GM19455 (cell line): ENCODE measurements around the gene BLVRB.
"Not testable (repeated sequence)": the region's sequence is repeated elsewhere in the genome, so short reads cannot be mapped to it uniquely, and the experiment has no call there.

Source experiments
- ATAC-seq: cut with Tn5 transposase; IDR thresholded peaks from one replicate; pipeline ENCODE4 v1.9.1; 2021; ENCODE audit not compliant: unreplicated experiment

Gene BLVRB

DNA sequence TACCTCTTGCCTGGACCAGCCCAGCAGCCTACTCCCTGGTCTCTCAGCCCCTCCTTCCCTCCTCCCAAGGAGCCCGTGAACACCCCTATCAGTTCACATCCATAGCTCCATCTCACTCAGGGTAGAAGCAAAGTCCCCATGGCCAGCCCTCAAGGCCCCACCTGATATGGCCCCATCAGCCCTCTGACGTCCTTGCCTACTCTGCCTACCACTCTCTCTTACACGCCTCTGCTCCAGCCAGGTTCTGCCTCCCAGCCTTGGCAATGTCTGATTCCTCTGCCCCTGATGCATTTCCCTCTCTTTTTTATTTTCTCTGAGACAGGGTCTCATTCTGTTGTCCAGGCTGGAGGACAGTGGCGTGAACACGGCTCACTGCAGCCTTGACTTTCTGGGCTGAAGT is 13.5 kb downstream of the BLVRB start:
- ATAC-seq: no peak

DNA sequence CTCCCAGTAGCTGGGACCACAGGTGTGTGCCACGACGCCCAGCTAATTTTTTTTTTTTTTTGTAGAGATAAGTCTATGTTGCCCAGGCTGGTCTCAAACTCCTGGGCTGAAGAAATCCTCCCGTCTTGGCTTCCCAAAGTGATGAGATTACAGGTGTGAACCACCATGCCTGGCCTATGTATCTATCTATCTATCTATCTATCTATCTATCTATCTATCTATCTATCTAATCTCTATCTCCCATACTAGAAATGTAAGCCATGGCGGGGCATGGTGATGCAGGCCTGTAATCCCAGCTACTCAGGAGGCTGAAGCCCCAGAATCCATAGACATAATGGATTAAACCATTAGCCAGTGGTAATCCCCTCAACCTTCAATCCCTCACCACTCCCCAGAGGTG is 14.9 kb downstream of the BLVRB start:
- ATAC-seq: no peak

DNA sequence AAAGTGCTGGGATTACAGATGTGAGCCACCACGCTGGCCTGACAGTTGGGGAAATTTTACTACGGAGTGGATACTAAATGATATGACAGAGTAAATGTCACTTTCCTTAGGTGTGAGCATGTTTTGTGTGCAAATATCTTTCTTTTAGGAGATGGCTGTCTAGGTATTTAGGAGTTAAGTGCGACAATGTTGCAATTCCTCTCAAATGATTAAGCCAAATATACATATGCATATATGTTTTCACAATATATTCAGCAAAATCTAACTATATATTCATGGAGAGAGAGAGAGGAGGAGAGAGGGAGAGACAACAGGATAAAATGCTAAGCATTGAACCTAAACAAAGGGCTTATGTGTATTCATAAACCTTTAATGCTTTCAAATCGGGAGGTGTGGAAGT is 16.0 kb downstream of the BLVRB start:
- no peak for ATAC-seq

DNA sequence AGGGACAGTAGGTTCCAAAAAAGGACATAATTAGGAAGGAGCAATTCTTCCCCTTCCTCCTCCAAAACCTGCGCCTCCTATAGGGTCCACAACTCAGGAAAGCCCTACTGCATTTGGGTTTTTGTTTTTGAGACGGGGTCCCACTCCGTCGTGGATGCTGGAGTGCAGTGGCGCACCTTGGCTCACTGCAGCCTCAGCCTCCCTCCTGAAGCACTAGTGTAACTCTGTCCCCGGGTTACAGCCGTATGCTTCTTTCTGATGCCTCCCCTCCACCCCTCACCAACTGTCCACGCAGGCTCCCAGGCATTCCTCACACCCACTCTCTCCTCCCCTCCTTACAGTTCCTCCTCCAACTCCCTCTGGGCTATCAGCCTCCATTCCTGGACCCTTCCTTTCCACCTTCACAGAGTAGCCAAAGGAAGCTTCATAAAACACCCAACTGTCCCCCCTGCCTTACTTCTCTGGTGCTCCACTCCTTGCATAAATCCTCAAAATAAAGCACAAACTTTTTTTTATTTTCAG is 19.2 kb downstream of the BLVRB start:
- no peak for ATAC-seq

DNA sequence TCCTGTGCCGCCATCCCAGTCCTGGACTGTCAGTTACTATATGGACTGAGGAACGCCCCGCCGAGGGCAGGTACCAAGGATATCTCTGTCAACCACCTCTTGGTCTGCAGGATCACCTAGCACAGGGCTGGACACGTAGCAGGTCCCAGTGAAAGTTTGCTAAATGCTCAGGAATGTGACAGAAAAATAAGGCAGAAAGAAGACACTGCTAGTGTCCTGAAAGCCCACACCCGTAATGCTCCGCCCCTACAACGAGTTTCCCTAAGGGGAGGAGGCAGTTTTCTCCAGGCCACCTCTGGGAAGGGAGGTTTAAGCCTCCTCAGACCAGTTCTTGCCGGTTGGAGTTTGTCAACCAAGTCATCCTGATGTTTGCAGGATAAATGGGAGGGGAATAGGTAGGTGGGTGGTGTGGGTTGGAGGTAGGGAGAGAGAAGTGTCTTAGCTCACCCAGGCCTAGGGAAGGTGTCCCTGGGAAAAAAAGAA is 19.7 kb downstream of the BLVRB start:
- no peak for ATAC-seq

DNA sequence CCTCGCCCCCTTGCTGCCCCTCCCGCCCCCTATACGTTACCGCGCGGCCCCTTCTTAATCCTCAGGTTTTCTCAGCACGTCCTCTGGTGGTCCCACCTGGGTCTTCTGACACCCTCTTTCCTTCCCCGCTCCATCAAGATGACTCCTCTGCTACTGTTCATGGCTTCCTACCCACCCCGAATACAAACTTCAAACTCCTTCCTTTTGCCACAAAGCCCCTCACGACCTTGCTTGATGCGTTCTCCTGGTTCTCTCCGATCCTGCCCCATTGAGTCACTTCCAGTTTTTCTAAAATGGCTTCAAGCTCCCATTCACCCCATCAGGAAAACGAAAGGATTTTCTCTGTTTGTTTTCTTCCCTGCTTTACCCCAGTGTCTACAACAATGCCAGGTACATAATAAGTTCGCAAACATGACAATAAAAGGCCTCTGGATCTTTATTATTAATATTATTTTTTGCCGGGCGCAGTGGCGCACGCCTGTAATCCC is 20.7 kb downstream of the BLVRB start:
- no peak for ATAC-seq

DNA sequence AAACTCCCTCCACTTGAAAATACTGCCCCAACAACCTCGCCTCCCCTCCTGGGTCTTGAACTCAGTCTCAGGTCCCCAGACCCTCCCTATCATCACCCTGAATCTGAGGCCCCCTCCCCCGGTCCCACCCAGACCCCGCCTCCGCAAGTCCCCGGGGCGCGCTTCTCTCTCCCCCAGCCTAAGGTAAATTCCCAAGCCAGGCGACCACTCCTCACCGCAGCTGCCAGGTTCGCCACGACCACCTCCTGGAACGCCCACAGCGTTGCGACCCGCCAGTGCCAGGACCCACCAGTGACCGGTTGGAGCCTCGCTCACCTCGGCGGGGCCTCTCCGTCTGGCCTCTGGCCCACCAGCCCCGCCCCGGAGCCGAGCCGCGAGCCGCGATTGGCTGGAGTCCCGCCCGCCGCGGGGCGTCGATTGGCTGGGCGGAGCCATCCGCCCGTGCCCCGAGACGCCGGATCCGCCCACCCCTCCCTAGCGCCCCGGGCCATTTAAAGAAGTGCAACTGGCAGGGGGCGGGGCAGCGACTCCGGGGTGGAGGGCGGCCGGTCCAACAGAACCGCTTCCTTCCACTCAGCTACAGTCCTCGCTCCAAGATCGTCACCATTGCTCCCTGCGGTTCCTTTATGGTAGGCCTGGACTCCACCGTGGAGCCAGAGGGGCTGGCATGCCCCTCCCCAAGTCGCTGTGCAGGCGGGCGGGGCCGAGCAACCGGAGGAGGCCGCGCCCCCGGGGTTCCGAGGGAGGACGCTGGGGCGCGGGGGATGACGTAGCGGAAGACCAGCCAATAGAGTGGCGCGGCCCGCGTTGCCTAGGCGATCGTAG is 21.3 kb downstream of the BLVRB start, which contains the start of gene SERTAD3:
SERTAD3 (minus strand) TSS at position 336 of the 825 bp plus-strand sequence. CDS start 2,255 bp downstream, outside the sequence.
- peak; percentile 69 for ATAC-seq

DNA sequence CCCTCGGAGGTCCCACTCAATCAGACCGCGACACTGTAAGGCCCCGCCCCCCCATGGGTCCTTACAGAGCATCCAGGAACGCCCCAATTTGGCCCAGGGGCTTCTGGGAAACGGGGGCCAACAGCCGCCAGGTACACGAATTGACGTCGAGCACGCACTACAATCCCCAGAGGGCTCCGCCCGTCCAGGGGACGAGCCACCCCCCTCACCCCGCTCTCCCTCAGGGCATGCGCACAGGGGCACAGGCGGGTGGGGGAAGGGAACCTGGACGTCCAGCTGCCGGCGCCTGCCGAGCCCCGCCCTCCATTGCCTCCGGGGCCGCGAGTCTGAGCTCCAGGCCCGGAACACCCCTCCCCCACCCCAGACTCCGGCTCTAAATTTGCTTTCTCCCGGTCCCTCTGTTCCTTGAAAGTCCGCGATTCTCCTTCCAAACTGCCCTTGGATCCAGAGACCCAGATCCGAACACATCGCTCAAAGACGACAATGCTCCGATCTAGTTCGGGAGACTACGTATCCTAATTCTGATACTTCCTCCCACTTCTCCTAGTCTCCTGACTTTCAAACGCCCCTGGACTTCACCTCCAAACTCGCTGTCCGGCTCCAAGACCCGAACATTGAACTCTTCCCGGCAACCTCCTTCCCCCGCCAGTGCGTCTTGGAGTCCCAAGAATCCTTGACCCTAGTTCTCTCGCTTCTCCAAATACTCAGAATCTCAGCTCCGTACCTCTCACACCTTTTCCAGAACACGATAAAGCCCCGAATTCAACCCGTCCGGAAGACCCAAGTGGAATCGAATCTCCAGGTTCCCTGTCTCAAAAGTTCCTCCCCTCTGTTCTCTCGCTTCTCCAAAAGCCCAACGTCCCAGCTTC is 22.2 kb downstream of the BLVRB start:
- ATAC-seq: peak; percentile 74

DNA sequence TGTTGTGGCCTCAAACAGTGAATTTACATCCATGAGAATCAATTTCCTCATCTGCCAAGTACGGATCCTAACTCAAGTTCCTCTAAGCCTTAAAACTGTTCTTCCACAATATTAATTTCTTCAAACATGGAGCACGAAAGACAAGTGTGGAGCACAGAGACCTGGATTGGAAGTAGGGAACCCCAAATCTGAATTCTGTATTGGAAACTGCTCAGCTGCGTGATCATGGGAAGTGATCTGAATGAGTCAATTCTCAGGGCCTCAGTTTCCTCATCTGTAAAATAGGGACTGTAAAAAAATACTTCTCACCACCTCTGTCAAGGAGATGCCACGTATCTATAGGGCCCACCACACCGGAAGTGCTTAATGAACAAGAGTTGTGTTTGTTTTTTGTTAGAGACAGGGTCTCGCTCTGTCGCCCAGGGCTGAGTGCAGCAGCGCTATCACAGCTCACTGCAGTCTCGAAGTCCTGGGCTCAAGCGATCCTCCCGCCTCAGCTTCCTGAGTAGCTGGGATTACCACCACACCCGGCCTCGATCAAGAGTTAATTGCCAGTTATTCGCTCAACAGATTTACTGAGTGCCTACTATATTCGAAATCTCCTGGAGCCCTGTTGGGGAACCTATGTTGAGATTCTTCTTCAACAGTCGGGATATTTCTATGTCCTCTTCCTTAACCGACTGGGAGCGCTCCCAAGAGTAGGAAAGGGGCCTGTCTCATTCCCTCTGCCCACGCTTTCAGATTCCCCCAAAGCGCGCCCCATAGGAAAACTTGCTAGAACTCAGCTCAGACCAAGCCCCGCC is 23.0 kb downstream of the BLVRB start:
- ATAC-seq: no peak

DNA sequence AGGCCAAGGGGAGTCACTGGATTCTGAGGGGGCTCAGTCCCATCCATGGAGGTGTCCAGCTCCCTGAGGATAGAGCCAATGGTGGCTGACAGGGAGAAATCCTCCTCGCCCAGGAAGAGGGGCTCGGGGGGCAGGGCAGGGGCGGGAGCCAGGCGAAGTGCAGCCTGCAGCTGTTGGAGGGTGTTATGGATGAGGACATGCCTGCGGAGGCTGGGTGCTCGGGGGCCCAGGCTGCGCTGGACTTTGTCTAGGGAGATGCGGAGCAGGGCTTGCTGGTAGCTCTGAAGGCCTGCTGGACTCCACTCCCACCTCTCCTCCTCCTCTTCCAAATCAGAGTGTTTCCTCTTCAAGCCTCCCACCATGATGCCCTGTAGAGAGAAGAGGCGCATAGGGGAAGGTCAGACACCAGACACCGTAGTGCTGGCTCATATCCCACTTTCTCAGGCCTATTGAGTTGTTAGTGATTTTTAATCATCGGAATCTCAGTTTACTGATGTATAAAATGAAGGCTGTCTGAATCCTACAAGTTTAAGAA is 23.8 kb downstream of the BLVRB start:
- ATAC-seq: no peak

DNA sequence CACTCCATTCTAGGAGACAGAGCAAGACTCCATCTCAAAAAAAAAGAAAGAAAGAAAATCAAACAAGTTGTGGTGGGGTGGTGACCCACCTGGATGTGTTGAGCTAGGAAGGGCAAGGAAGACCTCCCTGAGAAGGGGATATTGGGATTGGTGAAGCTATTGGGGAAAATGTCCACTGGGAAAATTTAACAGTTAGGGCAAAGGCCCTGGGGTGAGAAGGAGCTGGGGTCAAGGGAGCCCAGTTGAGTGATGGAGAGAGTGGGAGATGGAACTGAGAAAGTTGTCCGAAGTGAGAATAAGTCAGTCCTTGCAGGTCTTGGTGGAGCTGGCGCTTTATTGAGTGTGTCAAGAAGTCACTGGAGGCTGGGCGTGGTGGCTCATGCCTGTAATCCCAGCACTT is 27.3 kb downstream of the BLVRB start:
- ATAC-seq: no peak

DNA sequence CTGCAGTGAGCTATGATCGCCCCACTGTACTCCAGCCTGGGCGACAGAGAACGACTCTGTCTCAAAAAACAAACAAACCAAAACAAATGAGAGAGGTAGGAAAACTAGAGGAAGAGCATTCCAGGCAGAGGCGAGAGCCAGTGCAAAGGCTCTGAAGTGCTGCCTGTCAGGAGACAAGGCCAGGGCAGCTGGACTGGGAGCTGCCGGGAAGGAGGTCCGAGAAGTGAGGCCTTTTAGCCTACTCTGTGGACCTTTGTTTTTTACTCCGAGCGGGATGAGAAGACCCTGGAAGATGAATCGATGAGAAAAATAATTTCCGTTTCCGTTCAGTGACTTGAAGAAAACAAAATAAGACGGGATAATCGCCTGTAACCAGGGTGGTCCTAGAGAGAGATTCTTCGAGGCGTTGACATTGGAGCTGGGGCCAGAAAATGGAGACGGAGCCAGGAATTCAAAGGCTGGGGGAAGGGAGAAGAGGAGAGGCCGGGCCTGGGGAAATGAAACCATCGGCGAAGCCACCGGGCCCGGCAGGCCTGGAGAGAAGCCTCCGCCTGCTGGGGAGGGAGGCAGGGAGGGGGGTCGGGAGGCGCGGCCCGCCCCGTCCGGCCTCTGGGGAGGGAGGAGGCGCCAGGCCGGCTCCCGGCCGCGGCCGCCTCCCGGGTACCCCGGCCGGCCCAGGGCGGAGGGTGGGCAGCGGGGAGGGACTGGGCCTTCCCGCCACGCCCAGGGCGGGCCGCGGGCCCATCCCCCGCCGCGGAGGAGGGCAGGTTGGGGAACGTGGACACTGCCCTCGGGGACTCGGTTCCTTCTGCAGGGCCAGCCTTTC is 31.9 kb downstream of the BLVRB start:
- no peak for ATAC-seq

DNA sequence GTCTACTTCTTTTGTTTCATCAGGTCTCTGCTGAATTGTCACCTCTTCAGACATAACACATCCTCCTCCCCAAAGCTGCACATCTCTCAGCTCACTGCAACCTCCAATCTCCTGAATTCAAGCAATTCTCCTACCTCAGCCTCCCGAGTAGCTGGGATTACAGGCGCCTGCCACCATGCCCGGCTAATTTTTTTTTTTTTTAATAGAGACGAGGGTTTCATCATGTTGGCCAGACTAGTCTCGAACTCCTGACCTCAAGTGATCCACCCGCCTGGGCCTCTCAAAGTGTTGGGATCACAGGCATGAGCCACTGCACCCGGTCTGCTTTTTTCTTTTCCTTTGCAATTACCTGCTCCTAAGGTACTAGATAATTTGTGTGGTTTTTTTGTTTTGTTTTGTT is 32.8 kb downstream of the BLVRB start:
- ATAC-seq: not testable (repeated sequence)

DNA sequence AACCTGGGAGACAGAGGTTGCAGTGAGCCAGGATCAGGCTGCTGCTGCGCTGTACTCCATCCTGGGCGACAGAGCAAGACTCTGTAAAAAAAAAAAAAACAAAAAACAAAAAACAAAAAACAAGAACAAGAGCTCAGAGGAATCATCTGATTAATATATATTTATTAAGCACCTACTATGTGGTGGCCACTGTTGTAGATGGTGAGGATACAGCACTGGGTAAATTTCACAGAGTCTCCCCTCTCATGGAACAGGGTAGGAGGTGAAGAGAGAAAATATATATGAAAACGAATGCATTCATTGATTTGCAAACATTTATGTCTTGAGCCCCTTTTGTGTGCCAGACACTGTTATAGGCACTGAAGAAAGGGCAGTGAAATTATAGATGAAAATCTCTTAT is 33.8 kb downstream of the BLVRB start:
- ATAC-seq: no peak

DNA sequence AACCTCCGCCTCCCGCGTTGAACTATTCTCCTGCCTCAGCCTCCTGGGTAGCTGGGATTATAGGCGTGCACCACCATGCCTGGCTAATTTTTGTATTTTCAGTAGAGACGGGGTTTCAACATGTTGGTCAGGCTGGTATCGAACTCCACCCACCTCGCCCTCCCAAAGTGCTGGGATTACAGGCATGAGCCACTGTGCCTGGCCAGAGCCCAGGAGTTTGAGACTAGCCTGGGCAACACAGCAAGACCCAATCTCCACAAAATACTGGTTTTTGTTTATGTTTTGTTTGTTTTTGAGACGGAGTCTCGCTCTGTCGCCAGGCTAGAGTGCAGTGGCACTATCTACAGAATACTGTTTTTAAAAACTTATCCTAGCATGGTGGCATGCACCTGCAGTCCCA is 35.3 kb downstream of the BLVRB start:
- ATAC-seq: not testable (repeated sequence)

DNA sequence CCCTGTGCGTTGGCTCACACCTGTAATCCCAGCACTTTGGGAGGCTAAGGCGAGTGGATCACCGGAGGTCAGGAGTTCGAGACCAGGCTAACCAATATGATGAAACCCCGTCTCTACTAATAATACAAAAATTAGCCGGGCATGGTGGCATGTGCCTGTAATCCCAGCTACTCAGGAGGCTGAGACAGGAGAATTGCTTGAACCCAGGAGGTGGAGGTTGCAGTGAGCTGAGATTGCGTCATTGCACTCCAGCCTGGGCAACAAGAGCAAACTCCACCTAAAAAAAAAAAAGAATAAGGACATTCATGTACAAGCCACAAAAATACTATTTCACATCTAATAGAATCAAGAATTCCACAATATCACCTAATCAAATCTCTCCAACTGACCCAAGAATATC is 37.3 kb downstream of the BLVRB start:
- not testable (repeated sequence) for ATAC-seq

DNA sequence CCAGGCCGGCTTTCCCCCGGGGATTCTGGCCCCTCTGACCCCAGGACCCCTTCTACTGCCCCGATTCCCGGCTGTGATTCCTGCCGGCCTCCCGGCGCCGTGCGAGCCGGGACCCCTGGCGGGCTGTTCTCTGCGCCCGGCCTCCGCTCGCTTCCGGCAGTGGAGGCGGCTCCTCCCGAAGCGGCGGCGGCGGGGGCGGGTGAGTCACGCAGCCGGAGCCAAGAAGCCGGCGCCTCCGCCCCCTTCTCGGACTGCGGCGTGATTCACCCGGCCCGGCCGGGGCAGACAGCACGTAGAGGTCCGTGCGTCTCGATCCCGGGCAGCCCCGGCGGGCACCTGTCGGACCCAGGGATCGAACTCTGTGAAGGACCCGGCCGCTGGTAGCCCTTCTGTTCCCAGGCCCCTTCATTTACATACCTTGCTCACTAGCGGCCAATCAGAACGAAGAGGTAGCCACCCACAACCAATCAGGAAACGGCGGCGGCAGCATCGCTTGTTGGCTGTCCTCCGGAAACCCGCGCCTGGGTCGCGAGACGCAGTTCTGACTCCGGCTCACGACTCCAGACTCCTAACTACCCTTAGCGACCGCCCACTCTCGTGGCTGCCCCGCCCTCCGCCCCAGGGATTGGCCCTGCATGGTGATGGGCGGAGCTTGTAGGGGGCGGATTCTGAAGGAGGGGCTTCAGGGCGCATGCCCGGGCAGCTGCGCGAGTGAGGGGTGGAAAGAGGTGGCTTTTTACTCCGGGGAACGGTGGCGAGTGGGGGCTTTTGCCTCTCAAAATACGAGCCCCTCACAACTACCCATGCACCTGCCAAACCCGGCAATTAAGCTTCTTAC is 39.9 kb downstream of the BLVRB start, which contains the start of gene SERTAD1:
SERTAD1 (minus strand) TSS at position 543 of the 838 bp plus-strand sequence. CDS start 2,446 bp downstream, outside the sequence.
- peak; percentile 78 for ATAC-seq
